Liver (tissue), 9 donors: ENCODE results near the gene RALGPS2. TPM values are rescaled to one million over a fixed set of nuclear protein-coding genes. Genes with fewer than 3 reads are reported as not detected.

Experiments
- DNase-seq: peaks from one replicate; pipeline ENCODE4 v3.0.0-alpha.2; 2017; ENCODE audit warnings: low spot score
- H3K27ac ChIP-seq, 2 donors: one replicate each; pipeline ENCODE4 v1.7.0; 2013; ENCODE audit warnings: inconsistent platforms in 2 of 2, low read length in 2 of 2, control low read depth in 1 of 2, low read depth in 1 of 2, mild to moderate bottlenecking in 1 of 2
- H3K27me3 ChIP-seq, 4 donors: one replicate each; pipeline versions ENCODE4 v1.6.1 to v1.7.0; 2013; ENCODE audit warnings: low read length in 3 of 4, inconsistent platforms in 1 of 4, mild to moderate bottlenecking in 1 of 4, moderate library complexity in 1 of 4; ENCODE audit not compliant: control insufficient read depth in 4 of 4, insufficient read depth in 4 of 4
- H3K36me3 ChIP-seq, 4 donors: one replicate each; pipeline versions ENCODE4 v1.6.1 to v1.7.0; 2013; ENCODE audit warnings: low read length in 3 of 4, mild to moderate bottlenecking in 3 of 4, low read depth in 1 of 4, moderate library complexity in 1 of 4; ENCODE audit not compliant: control insufficient read depth in 4 of 4, insufficient read depth in 3 of 4
- H3K4me1 ChIP-seq, 4 donors: one replicate each; pipeline versions ENCODE4 v1.6.1 to v1.7.0; 2013; ENCODE audit warnings: low read length in 3 of 4, mild to moderate bottlenecking in 3 of 4, moderate library complexity in 1 of 4; ENCODE audit not compliant: control insufficient read depth in 4 of 4, insufficient read depth in 4 of 4
- H3K4me3 ChIP-seq, 3 donors: one replicate each; pipeline versions ENCODE4 v1.6.1 to v1.7.0; 2013; ENCODE audit warnings: low read length in 3 of 3, control low read depth in 1 of 3, low read depth in 1 of 3, mild to moderate bottlenecking in 1 of 3
- H3K9ac ChIP-seq, 2 donors: one replicate each; pipeline ENCODE4 v1.7.0; 2013; ENCODE audit warnings: low read length in 2 of 2, mild to moderate bottlenecking in 2 of 2, moderate library complexity in 2 of 2, control low read depth in 1 of 2, low read depth in 1 of 2
- H3K9me3 ChIP-seq, 4 donors: one replicate each; pipeline versions ENCODE4 v1.6.1 to v1.7.0; 2013; ENCODE audit warnings: low read length in 3 of 4; ENCODE audit not compliant: control insufficient read depth in 4 of 4
- FOXA1 ChIP-seq: IDR thresholded peaks from 2 replicates; pipeline ENCODE4 v1.6.1; 2016; ENCODE audit warnings: antibody characterized with exemption
- FOXA2 ChIP-seq: IDR thresholded peaks from 2 replicates; pipeline ENCODE4 v1.6.1; 2016; ENCODE audit warnings: antibody characterized with exemption
- GABPA ChIP-seq, 2 donors: IDR thresholded peaks in 1 of 2; conservative IDR thresholded peaks in 1 of 2; 2 replicates each; pipeline ENCODE4 v1.6.1; 2016; ENCODE audit warnings: antibody characterized with exemption in 2 of 2, mild to moderate bottlenecking in 1 of 2, moderate library complexity in 1 of 2
- HNF4G ChIP-seq: IDR thresholded peaks from 2 replicates; pipeline ENCODE4 v1.6.1; 2016; ENCODE audit warnings: antibody characterized with exemption
- JUND ChIP-seq, 2 donors: IDR thresholded peaks; 2 replicates each; pipeline ENCODE4 v1.6.1; 2016; ENCODE audit warnings: antibody characterized with exemption in 2 of 2
- RAD21 ChIP-seq, 2 donors: IDR thresholded peaks; 2 replicates each; pipeline ENCODE4 v1.6.1; 2016; ENCODE audit warnings: antibody characterized with exemption in 2 of 2, mild to moderate bottlenecking in 2 of 2
- RXRA ChIP-seq, 2 donors: IDR thresholded peaks; 2 replicates each; pipeline ENCODE4 v1.6.1; 2017 to 2018; ENCODE audit warnings: antibody characterized with exemption in 2 of 2, mild to moderate bottlenecking in 1 of 2
- TAF1 ChIP-seq: conservative IDR thresholded peaks from 2 replicates; pipeline ENCODE4 v1.6.1; 2016; ENCODE audit warnings: antibody characterized with exemption, mild to moderate bottlenecking
- YY1 ChIP-seq: IDR thresholded peaks from 2 replicates; pipeline ENCODE4 v1.6.1; 2016; ENCODE audit warnings: antibody characterized with exemption, mild to moderate bottlenecking
- WGBS: extraction: QIAGEN DNeasy Blood & Tissue Kit; methylation state at CpG from one replicate; pipeline ENCODE4 v1.1.7; 2013; 5-methylcytosine and 5-hydroxymethylcytosine counted together
- polyA plus RNA-seq, 2 donors: library from polyadenylated mRNA; stranded (reverse) in 1 of 2; unstranded in 1 of 2; fragments of 200-250 nt in 1 of 2; fragments of >200 nt in 1 of 2; fragmentation: Nextera tagmentation in 1 of 2; extraction: Ambion mirVana in 1 of 2; gene quantifications; one replicate each; pipeline versions ENCODE4 v1.2.1 to v1.2.3, GENCODE V29; 2013 to 2015
- total RNA-seq, 2 donors: library from RNA; depleted of rRNA; stranded (reverse); fragments of >200 nt; gene quantifications; one replicate each; pipeline ENCODE4 v1.2.3, GENCODE V29; 2014
- TF ChIP-seq, protein P1 (sequence below): fragments of 150-350 bp; IDR thresholded peaks from 2 replicates; pipeline ENCODE4 v1.5.1; 2017; ENCODE audit warnings: improper control_type of control experiment, low read depth, low read length; ENCODE audit not compliant: missing input control
- TF ChIP-seq, protein P2 (sequence below): IDR thresholded peaks from 2 replicates; pipeline ENCODE4 v1.6.1; 2016; ENCODE audit warnings: antibody characterized with exemption
- TF ChIP-seq, protein P3 (sequence below): IDR thresholded peaks from 2 replicates; pipeline ENCODE4 v1.6.1; 2016; ENCODE audit warnings: antibody characterized with exemption
- donor health status: healthy.
- donor health status: healthy.
- donor health status: healthy.
- donor health status: healthy.
- donor health status: healthy.

RALGPS2 gene
- total and polyA plus RNA-seq, 4 donors, result 8.1 to 39.2 (median 16.9) TPM

DNA sequence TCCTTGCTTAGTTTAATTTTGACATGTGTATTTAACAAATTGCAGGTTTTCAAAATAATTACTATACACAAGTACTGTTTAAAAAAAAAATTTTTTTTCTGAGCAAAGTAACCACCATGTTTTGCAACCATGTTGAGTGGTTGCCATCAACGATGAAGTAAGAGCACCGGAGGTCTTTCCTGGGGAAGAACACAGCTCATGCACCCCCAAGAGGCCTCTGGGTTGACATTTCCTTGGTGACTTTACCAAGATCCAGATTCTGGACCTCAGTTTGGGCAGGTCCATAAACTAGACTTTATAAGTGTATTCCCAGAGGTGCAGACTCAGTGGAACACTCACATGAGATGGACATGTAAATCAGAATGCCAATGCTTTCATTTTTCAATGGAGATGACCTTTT is 36.8 kb upstream of the RALGPS2 start (continued):
- TF ChIP-seq, protein P1, sequence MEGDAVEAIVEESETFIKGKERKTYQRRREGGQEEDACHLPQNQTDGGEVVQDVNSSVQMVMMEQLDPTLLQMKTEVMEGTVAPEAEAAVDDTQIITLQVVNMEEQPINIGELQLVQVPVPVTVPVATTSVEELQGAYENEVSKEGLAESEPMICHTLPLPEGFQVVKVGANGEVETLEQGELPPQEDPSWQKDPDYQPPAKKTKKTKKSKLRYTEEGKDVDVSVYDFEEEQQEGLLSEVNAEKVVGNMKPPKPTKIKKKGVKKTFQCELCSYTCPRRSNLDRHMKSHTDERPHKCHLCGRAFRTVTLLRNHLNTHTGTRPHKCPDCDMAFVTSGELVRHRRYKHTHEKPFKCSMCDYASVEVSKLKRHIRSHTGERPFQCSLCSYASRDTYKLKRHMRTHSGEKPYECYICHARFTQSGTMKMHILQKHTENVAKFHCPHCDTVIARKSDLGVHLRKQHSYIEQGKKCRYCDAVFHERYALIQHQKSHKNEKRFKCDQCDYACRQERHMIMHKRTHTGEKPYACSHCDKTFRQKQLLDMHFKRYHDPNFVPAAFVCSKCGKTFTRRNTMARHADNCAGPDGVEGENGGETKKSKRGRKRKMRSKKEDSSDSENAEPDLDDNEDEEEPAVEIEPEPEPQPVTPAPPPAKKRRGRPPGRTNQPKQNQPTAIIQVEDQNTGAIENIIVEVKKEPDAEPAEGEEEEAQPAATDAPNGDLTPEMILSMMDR, result no peak
- TF ChIP-seq TAF1 (no peak), FOXA2 (no peak), JUND (IDR thresholded peaks at IDR 0.05) (no peak)

DNA sequence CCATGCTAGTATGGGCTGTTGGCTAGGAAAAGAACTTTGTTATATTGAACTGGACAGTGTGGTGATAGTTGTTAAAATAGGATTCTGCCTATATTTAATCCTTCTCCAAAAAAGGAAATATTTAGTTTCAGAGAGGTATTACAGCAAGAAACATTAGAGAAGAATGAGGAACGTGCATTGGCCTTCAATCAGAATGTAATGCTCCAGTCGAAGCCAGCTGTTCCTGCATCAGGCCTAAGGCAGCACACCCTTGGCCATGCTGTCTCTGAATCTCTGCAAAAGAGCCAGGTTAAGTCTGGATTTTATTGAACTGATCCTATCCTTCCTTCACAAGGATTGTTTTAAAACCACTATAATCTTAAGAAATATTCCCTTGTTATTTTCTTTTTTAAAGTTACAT is 35.3 kb upstream of the RALGPS2 start:
- 80% methylated on average over 2 of the region's 2 CpGs for WGBS
- no peak for DNase-seq
- H3K27ac ChIP-seq, result no peak overlapping the region
- no peak overlapping the region for H3K4me3 ChIP-seq
- H3K9me3 ChIP-seq, result no peaks in the 10 kb centered on the region
- no peaks in the 10 kb centered on the region for H3K4me1 ChIP-seq
- H3K9ac ChIP-seq, result no peak overlapping the region
- TF ChIP-seq, protein P2, sequence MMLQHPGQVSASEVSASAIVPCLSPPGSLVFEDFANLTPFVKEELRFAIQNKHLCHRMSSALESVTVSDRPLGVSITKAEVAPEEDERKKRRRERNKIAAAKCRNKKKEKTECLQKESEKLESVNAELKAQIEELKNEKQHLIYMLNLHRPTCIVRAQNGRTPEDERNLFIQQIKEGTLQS, result no peak
- no peak for TF ChIP-seq RAD21 (IDR thresholded peaks at IDR 0.05)
- TF ChIP-seq GABPA (IDR thresholded peaks at IDR 0.05 in 1 of 2, conservative IDR thresholded peaks at IDR 0.05 in 1 of 2), result no peak
- TF ChIP-seq TAF1, result no peak
- no peak for TF ChIP-seq YY1
- TF ChIP-seq RXRA (IDR thresholded peaks at IDR 0.05), result no peak
- TF ChIP-seq, protein P3, sequence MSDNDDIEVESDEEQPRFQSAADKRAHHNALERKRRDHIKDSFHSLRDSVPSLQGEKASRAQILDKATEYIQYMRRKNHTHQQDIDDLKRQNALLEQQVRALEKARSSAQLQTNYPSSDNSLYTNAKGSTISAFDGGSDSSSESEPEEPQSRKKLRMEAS, result no peak
- TF ChIP-seq FOXA1, result no peak
- no peaks in the 10 kb centered on the region for H3K27me3 ChIP-seq
- H3K36me3 ChIP-seq, result no peaks in the 10 kb centered on the region

DNA sequence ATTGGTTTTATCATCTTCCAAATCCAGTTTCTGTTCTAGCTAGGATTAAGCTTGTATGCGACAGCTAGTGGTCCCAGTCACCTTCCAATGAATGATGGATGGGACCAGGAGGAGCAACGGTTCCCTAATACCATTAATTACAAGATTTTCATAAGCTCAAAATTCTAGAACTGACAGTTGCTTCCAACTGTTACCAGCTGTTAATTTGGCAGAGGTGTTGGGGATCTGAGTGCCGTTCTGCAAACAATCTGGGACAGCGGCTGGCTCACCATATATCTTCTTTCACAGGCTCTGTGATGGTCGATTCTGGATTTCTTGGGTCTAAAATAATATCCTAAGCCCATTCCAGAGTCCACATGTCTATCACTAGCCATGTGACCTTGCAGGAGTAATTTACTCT is 34.5 kb upstream of the RALGPS2 start:
- DNase-seq, result no peak
- Histone ChIP-seq H3K9ac (no peak overlapping the region), H3K4me1 (no peaks in the 10 kb centered on the region), H3K27ac (no peak overlapping the region), H3K36me3 (no peaks in the 10 kb centered on the region), H3K9me3 (no peaks in the 10 kb centered on the region), H3K4me3 (no peak overlapping the region), H3K27me3 (no peaks in the 10 kb centered on the region)
- WGBS, result 75% methylated on average over 5 of the region's 5 CpGs
- TF ChIP-seq, protein P2, result no peak
- TF ChIP-seq HNF4G, result no peak
- TF ChIP-seq, protein P1, result no peak
- no peak for TF ChIP-seq JUND (IDR thresholded peaks at IDR 0.05)
- TF ChIP-seq, protein P3, result no peak
- TF ChIP-seq TAF1, result no peak
- no peak for TF ChIP-seq RAD21 (IDR thresholded peaks at IDR 0.05)
